Measurements from ENCODE around the gene GALT. TPM values are rescaled to one million over a fixed set of nuclear protein-coding genes. Genes with fewer than 3 reads are reported as not detected.

The GALT gene
- total RNA-seq, 6 donors from 2014 or later = 33.4 to 141 (median 44.3) TPM

DNA sequence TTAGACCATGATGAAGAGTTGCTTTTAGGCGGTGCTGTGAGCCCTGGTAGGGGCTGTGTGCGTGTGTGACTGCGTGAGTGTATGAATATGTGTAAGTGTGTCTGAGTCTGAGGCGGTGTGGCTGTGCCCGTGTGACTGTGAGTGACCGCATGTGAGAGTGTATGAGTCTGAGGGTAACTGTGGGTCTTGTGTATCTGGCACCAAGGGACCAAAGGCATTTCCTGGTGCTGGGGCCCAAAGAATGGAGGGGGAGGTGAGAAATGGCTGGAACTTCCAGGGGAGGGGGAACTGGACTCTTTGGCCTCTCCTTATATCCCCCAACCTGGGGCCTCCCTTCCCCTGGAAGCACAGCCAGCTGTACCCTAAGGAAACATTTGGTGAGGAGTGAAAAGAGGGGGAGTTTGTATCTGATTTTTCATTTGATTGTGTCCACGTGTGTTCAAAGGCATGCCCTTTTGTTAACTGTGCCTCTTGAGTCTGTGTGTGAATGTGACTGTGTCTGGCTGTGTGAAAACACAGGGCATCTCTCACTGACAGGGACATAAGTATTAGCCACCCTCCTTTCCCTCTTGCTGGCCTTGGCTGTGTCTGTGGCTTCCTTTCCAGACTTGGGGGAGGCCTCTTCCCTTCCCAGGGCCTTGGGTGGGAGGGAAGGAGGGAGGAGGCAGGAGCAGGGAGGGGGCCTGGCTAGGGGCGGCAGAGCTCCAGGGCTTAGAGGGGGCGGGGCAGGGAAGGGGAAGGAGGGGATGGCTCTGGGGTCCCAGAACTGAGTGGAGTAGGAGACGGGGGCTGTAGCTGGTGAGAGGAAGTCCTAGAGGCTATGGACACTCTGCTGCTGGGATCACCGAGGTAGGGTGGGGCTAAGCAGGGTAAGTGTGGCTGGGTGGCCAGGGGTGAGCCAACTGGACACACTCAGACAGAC is 6.9 kb downstream of the GALT start:
- whole genome bisulfite sequencing, 2 donors = 48 to 49% methylated on average over 11 of the region's 11 CpGs
- Histone ChIP-seq H3K27ac (peak overlapping the region; percentile 63 to 86 (median 72)), H3K4me3 (no peak overlapping the region), H3K4me1 (peaks cover 41 to 49% (median 43%) of the 10 kb centered on the region in 4 donors), H3K9me3 (no peaks in the 10 kb centered on the region), H3K27me3 (no peaks in the 10 kb centered on the region), H3K36me3 (peaks cover 8 to 20% (median 14%) of the 10 kb centered on the region in 4 donors)
- TF ChIP-seq POLR2AphosphoS5 (IDR thresholded peaks at IDR 0.05) (no peak), EP300 (IDR thresholded peaks at IDR 0.05) (no peak), POLR2A (IDR thresholded peaks at IDR 0.05) (no peak)
- TF ChIP-seq, protein P1, sequence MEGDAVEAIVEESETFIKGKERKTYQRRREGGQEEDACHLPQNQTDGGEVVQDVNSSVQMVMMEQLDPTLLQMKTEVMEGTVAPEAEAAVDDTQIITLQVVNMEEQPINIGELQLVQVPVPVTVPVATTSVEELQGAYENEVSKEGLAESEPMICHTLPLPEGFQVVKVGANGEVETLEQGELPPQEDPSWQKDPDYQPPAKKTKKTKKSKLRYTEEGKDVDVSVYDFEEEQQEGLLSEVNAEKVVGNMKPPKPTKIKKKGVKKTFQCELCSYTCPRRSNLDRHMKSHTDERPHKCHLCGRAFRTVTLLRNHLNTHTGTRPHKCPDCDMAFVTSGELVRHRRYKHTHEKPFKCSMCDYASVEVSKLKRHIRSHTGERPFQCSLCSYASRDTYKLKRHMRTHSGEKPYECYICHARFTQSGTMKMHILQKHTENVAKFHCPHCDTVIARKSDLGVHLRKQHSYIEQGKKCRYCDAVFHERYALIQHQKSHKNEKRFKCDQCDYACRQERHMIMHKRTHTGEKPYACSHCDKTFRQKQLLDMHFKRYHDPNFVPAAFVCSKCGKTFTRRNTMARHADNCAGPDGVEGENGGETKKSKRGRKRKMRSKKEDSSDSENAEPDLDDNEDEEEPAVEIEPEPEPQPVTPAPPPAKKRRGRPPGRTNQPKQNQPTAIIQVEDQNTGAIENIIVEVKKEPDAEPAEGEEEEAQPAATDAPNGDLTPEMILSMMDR (IDR thresholded peaks at IDR 0.05) = no peak
- DNase-seq (no peak), ATAC-seq (ENCODE audit: low FRiP score in 2 of 2) (no peak)

- Histone ChIP-seq H3K36me3 (peaks cover 4 to 9% (median 6%) of the 10 kb centered on the region in 4 donors), H3K27ac (peak overlapping the region; percentile 7 to 86 (median 72)), H3K4me3 (no peak overlapping the region), H3K4me1 (peaks cover 41 to 45% (median 43%) of the 10 kb centered on the region in 4 donors), H3K27me3 (no peaks in the 10 kb centered on the region), H3K9me3 (no peaks in the 10 kb centered on the region)
- peak in 1 of 2 donors; percentile 37 for TF ChIP-seq POLR2AphosphoS5 (IDR thresholded peaks at IDR 0.05)
- no peak for TF ChIP-seq POLR2A (IDR thresholded peaks at IDR 0.05)
- ATAC-seq (ENCODE audit: low FRiP score in 2 of 2) = peak; percentile 28 to 39
- WGBS, 2 donors = 36 to 64% methylated on average over 9 to 11 of the region's 11 CpGs
- peak in 1 of 2 donors; percentile 85 for DNase-seq
Observed at GRCh38 chr9:34654323-34655051, 8.0 kb downstream of the GALT start.

DNA sequence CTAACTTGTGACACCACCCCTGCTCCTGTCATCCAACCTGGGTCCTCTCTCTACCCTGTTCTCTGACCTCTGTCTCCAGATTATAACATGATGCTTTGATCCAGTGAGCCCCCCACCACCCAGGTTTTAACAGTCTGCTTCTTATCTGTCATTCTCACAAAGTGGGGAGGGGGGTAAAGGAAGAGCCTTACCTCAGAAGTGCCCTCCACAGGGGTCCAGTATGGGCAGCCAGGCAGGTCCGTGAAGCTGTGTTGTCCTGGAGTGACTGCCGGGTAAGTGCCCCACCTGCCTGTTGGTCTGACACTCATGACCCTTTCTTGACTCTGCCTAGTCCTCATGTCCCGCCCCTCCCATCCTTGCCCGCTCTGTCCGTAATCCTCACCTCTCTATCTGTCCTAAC is 8.9 kb downstream of the GALT start:
- ATAC-seq (ENCODE audit: low FRiP score in 2 of 2) = no peak

DNA sequence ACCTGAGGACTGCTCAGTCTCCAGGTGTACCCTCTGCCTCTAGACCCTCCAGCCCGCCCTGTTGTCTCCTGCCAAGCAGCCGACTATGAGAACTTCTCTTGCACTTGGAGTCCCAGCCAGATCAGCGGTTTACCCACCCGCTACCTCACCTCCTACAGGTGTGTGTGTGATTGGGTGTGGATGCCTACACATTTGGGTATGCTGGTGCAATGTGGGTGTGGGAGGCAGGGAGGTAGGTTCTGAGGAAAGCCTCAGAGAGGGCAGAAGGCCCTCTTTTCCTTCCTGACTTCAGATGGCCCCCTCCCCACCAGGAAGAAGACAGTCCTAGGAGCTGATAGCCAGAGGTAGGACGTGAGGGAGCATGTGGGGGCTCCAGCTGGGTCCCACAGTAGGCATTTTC is 10.5 kb downstream of the GALT start:
- WGBS, 2 donors = 91 to 96% methylated on average over 3 to 5 of the region's 5 CpGs
- no peak for DNase-seq
- TF ChIP-seq, protein P1 (IDR thresholded peaks at IDR 0.05) = no peak
- TF ChIP-seq EP300 (IDR thresholded peaks at IDR 0.05) (no peak), POLR2AphosphoS5 (IDR thresholded peaks at IDR 0.05) (no peak)
- ATAC-seq (ENCODE audit: low FRiP score in 2 of 2) = no peak
- no peak overlapping the region for H3K4me3 ChIP-seq
- H3K4me1 ChIP-seq = peaks cover 29 to 34% (median 31%) of the 10 kb centered on the region in 4 donors
- H3K9me3 ChIP-seq = no peaks in the 10 kb centered on the region
- no peak overlapping the region for H3K27ac ChIP-seq
- H3K27me3 ChIP-seq = no peaks in the 10 kb centered on the region
- H3K36me3 ChIP-seq = peaks cover 0 to 10% (median 3%) of the 10 kb centered on the region in 4 donors

More for the DNA sequence above, 8.9 kb downstream of the GALT start:
- Histone ChIP-seq H3K9me3 (no peaks in the 10 kb centered on the region), H3K4me1 (peaks cover 41 to 45% (median 43%) of the 10 kb centered on the region in 4 donors), H3K27ac (peak overlapping the region in 2 of 4 donors; percentile 82 to 86), H3K27me3 (no peaks in the 10 kb centered on the region), H3K4me3 (no peak overlapping the region), H3K36me3 (peaks cover 0 to 7% (median 2%) of the 10 kb centered on the region in 4 donors)
- WGBS, 2 donors = 75 to 88% methylated on average over 4 to 5 of the region's 5 CpGs
- TF ChIP-seq EP300 (IDR thresholded peaks at IDR 0.05) (no peak), POLR2A (IDR thresholded peaks at IDR 0.05) (no peak), POLR2AphosphoS5 (IDR thresholded peaks at IDR 0.05) (no peak)
- TF ChIP-seq, protein P1 (IDR thresholded peaks at IDR 0.05) = no peak
- DNase-seq = no peak

DNA sequence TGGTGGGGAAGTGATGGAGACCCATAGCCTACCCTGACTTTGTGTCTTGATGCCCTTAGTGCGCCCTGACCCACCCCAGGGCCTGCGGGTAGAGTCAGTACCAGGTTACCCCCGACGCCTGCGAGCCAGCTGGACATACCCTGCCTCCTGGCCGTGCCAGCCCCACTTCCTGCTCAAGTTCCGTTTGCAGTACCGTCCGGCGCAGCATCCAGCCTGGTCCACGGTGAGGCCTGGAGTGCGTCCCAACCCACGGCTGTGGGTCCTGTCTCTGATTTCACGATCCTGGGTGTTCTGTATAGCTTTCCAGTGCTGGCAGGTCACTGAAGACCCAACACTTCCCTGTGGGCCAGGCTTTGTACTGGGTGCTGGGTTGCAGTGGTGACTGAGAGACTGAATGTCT is 12.0 kb downstream of the GALT start:
- no peak for ATAC-seq (ENCODE audit: low FRiP score in 2 of 2)
- peak in 1 of 2 donors; percentile 56 for DNase-seq
- Histone ChIP-seq H3K4me3 (no peak overlapping the region), H3K27ac (no peak overlapping the region), H3K36me3 (peaks cover 0 to 10% (median 3%) of the 10 kb centered on the region in 4 donors), H3K4me1 (peaks cover 15 to 19% (median 18%) of the 10 kb centered on the region in 4 donors), H3K9me3 (no peaks in the 10 kb centered on the region), H3K27me3 (no peaks in the 10 kb centered on the region)
- 87 to 96% methylated on average over 5 to 14 of the region's 14 CpGs for WGBS, 2 donors
- TF ChIP-seq POLR2AphosphoS5 (IDR thresholded peaks at IDR 0.05) (no peak), POLR2A (IDR thresholded peaks at IDR 0.05) (no peak), EP300 (IDR thresholded peaks at IDR 0.05) (no peak)
- TF ChIP-seq, protein P1 (IDR thresholded peaks at IDR 0.05) = no peak

Data from upper lobe of left lung (tissue), 6 donors.